Keratinocyte (primary cell): ENCODE data around the gene PLPPR1. TPM values are rescaled to one million over a fixed set of nuclear protein-coding genes. Genes with fewer than 3 reads are reported as not detected.
"Not testable (repeated sequence)": the region's sequence is repeated elsewhere in the genome, so short reads cannot be mapped to it uniquely, and the experiment has no call there.

Source experiments
- DNase-seq: peaks from one replicate; pipeline ENCODE4 v3.0.0-alpha.2; 2011; ENCODE audit warnings: low read depth, missing footprints, low spot score
- FAIRE-seq: peaks from 2 replicates; lab custom pipeline; 2011; peaks lifted over from hg19 to GRCh38; lab: Jason Lieb, UNC
- H2AFZ ChIP-seq: 2 replicates; pipeline ENCODE4 v1.6.0; 2012; ENCODE audit warnings: low read length, control low read depth, inconsistent platforms; ENCODE audit not compliant: control insufficient read depth
- H3K27ac ChIP-seq: 2 replicates; pipeline ENCODE4 v1.5.1; 2011; ENCODE audit warnings: low read length; ENCODE audit not compliant: control insufficient read depth, insufficient read depth
- H3K27me3 ChIP-seq: 3 replicates; pipeline ENCODE4 v1.6.0; 2011; ENCODE audit warnings: low read length; ENCODE audit not compliant: control insufficient read depth, insufficient read depth; ENCODE audit errors: extremely low read depth
- H3K36me3 ChIP-seq, 2 experiments: 2 replicates in 1 of 2; 3 replicates in 1 of 2; pipeline ENCODE4 v1.5.1; 2011; ENCODE audit warnings: low read length in 2 of 2, mild to moderate bottlenecking in 1 of 2; ENCODE audit not compliant: control insufficient read depth in 2 of 2, insufficient read depth in 2 of 2; ENCODE audit errors: extremely low read depth in 1 of 2
- H3K4me1 ChIP-seq: 3 replicates; pipeline ENCODE4 v1.5.1; 2011; ENCODE audit warnings: low read length; ENCODE audit not compliant: control insufficient read depth, insufficient read depth; ENCODE audit errors: extremely low read depth
- H3K4me2 ChIP-seq: 3 replicates; pipeline ENCODE4 v1.6.0; 2011; ENCODE audit warnings: low read depth, low read length; ENCODE audit not compliant: control insufficient read depth, insufficient read depth; ENCODE audit errors: extremely low read depth
- H3K4me3 ChIP-seq, 3 experiments: fragments of 200-600 bp in 1 of 3; sonication (generic) in 1 of 3; 2 replicates in 2 of 3; 3 replicates in 1 of 3; pipeline ENCODE4 v1.5.1; 2011 to 2016; ENCODE audit warnings: low read length in 3 of 3, mild to moderate bottlenecking in 3 of 3, control low read depth in 2 of 3, inconsistent platforms in 1 of 3, low read depth in 1 of 3, mixed read lengths in 1 of 3, mixed run types in 1 of 3, moderate library complexity in 1 of 3; ENCODE audit not compliant: control insufficient read depth in 2 of 3, insufficient read depth in 2 of 3; ENCODE audit errors: extremely low read depth in 1 of 3
- H3K79me2 ChIP-seq: 2 replicates; pipeline ENCODE4 v1.6.0; 2012; ENCODE audit warnings: low read length; ENCODE audit not compliant: control insufficient read depth, insufficient read depth
- H3K9ac ChIP-seq: 3 replicates; pipeline ENCODE4 v1.6.0; 2011; ENCODE audit warnings: low read length; ENCODE audit not compliant: control insufficient read depth, insufficient read depth; ENCODE audit errors: extremely low read depth
- H3K9me1 ChIP-seq: 3 replicates; pipeline ENCODE4 v1.6.0; 2011; ENCODE audit warnings: low read length; ENCODE audit not compliant: control insufficient read depth, insufficient read depth; ENCODE audit errors: extremely low read depth
- H3K9me3 ChIP-seq: 2 replicates; pipeline ENCODE4 v1.5.1; 2012; ENCODE audit warnings: low read depth, low read length; ENCODE audit not compliant: control insufficient read depth
- H4K20me1 ChIP-seq: 3 replicates; pipeline ENCODE4 v1.6.0; 2011; ENCODE audit warnings: low read length; ENCODE audit not compliant: control insufficient read depth, insufficient read depth; ENCODE audit errors: extremely low read depth
- CTCF ChIP-seq, 3 experiments: IDR thresholded peaks in 1 of 3; conservative IDR thresholded peaks in 1 of 3; optimal IDR thresholded peaks in 1 of 3; 2 replicates in 2 of 3; 3 replicates in 1 of 3; pipeline versions ENCODE3 to v1.5.1; 2011; ENCODE audit warnings: low read length in 3 of 3, mild to moderate bottlenecking in 3 of 3, moderate library complexity in 2 of 3, control low read depth in 1 of 3, inconsistent platforms in 1 of 3; ENCODE audit not compliant: insufficient read depth in 2 of 3; ENCODE audit errors: extremely low read depth in 1 of 3
- EZH2 ChIP-seq: IDR thresholded peaks from one replicate; pipeline ENCODE4 v1.6.1; 2012; ENCODE audit warnings: inconsistent platforms, mild to moderate bottlenecking, low read length, moderate library complexity
- dilution Hi-C: fragments of 300-500 bp; cut with MboI; formaldehyde crosslinking; loops from one replicate; pipeline ENCODE4 v1.7.0; 2020; ENCODE audit warnings: low sequenced_read_pairs; ENCODE audit not compliant: extremely low pct_ligation_motif_present
- polyA plus RNA-seq, 5 experiments: library from polyadenylated mRNA; depleted of rRNA in 3 of 5; stranded (reverse) in 3 of 5; stranded (forward) in 1 of 5; unstranded in 1 of 5; fragments of >200 nt; gene quantifications; 1 replicate in 1 of 5; 2 replicates in 3 of 5; 3 replicates in 1 of 5; pipeline versions ENCODE4 v1.2.1 to v1.2.3, GENCODE V29; 2011 to 2012; ENCODE audit warnings: missing spikeins in 2 of 5, low read depth in 1 of 5, low replicate concordance in 1 of 5

Gene PLPPR1
- polyA plus RNA-seq, 1 donor (not counting 4 experiments of a cell fraction or from before 2014, with no cell fraction given): not detected

- dilution Hi-C loops: no loop called here
- Histone ChIP-seq H2AFZ (no peak overlapping the region), H3K4me1 (no peaks in the 10 kb centered on the region), H3K27me3 (no peaks in the 10 kb centered on the region), H3K4me2 (no peak overlapping the region), H3K27ac (no peak overlapping the region), H3K9ac (no peak overlapping the region), H3K9me3 (no peaks in the 10 kb centered on the region), H3K36me3 (no peaks in the 10 kb centered on the region), H3K4me3 (no peak overlapping the region), H3K79me2 (no peaks in the 10 kb centered on the region), H3K9me1 (no peaks in the 10 kb centered on the region), H4K20me1 (no peaks in the 10 kb centered on the region)
- FAIRE-seq (no peak), DNase-seq (no peak)
- no peak for TF ChIP-seq EZH2
- no peak for TF ChIP-seq CTCF (optimal IDR thresholded peaks at IDR 0.05 in 1 of 3, IDR thresholded peaks at IDR 0.05 in 1 of 3, conservative IDR thresholded peaks at IDR 0.05 in 1 of 3; ENCODE audit: extremely low read depth in 1 of 3, insufficient read depth in 2 of 3, low read length in 3 of 3)
These were observed 98.0 kb downstream of the PLPPR1 start for GRCh38 chr9:101126556-101126955.

- H2AFZ ChIP-seq, H3K4me1 ChIP-seq, H3K36me3 ChIP-seq, H3K27me3 ChIP-seq, H4K20me1 ChIP-seq, H3K9me3 ChIP-seq, H3K79me2 ChIP-seq, H3K4me3 ChIP-seq, DNase-seq, dilution Hi-C loops, FAIRE-seq, H3K27ac ChIP-seq, H3K4me2 ChIP-seq, H3K9ac ChIP-seq, H3K9me1 ChIP-seq: not testable (repeated sequence)
These were observed 98.8 kb downstream of the PLPPR1 start for GRCh38 chr9:101127369-101127768.

GRCh38 chr9:101128623-101129022, 100.1 kb downstream of the PLPPR1 start:
- H3K4me1 ChIP-seq: no peaks in the 10 kb centered on the region
- FAIRE-seq (no peak), DNase-seq (no peak)
- no peak overlapping the region for H3K4me2 ChIP-seq
- H3K36me3 ChIP-seq: no peaks in the 10 kb centered on the region
- H4K20me1 ChIP-seq: no peaks in the 10 kb centered on the region
- H3K9me3 ChIP-seq: no peaks in the 10 kb centered on the region
- TF ChIP-seq EZH2: no peak
- TF ChIP-seq CTCF (optimal IDR thresholded peaks at IDR 0.05 in 1 of 3, IDR thresholded peaks at IDR 0.05 in 1 of 3, conservative IDR thresholded peaks at IDR 0.05 in 1 of 3; ENCODE audit: extremely low read depth in 1 of 3, insufficient read depth in 2 of 3, low read length in 3 of 3): no peak
- H3K27ac ChIP-seq: no peak overlapping the region
- no peak overlapping the region for H3K9ac ChIP-seq
- no peaks in the 10 kb centered on the region for H3K27me3 ChIP-seq
- H3K79me2 ChIP-seq: no peaks in the 10 kb centered on the region
- dilution Hi-C loops: no loop called here
- no peak overlapping the region for H2AFZ ChIP-seq
- H3K9me1 ChIP-seq: no peaks in the 10 kb centered on the region
- H3K4me3 ChIP-seq: no peak overlapping the region
